Sciatic nerve (tissue), 2 donors: ENCODE results near the gene SPEM2. TPM values are rescaled to one million over a fixed set of nuclear protein-coding genes. Genes with fewer than 3 reads are reported as not detected.

Experiments used
- ATAC-seq: fragments of 200-7000 bp; cut with Tn5 transposase; one replicate; pipeline ENCODE4 v1.9.1; 2020; ENCODE audit warnings: mild to moderate bottlenecking, moderate library complexity
- DNase-seq: peaks from one replicate; pipeline ENCODE4 v3.0.0-alpha.2; 2020; ENCODE audit warnings: low spot score
- intact Hi-C: fragments of 100-400 bp; cut with DNase I; formaldehyde crosslinking; loops from one replicate; pipeline ENCODE4 v1.14.2; 2022
- total RNA-seq: library from RNA; stranded (reverse); fragmentation: NEBNext Ultra II Directional; extraction: Animal tissue kit (Norgen Biotek cat#: 25700); gene quantifications from one replicate; pipeline ENCODE4 v1.2.1, GENCODE V29; 2021
- donor health status: DM: no; HTN: no; CAD: no.
- donor health status: DM: no; HTN: no; CAD: no.

SPEM2 gene
- total RNA-seq, 1 donor from 2014 or later, result not detected

DNA sequence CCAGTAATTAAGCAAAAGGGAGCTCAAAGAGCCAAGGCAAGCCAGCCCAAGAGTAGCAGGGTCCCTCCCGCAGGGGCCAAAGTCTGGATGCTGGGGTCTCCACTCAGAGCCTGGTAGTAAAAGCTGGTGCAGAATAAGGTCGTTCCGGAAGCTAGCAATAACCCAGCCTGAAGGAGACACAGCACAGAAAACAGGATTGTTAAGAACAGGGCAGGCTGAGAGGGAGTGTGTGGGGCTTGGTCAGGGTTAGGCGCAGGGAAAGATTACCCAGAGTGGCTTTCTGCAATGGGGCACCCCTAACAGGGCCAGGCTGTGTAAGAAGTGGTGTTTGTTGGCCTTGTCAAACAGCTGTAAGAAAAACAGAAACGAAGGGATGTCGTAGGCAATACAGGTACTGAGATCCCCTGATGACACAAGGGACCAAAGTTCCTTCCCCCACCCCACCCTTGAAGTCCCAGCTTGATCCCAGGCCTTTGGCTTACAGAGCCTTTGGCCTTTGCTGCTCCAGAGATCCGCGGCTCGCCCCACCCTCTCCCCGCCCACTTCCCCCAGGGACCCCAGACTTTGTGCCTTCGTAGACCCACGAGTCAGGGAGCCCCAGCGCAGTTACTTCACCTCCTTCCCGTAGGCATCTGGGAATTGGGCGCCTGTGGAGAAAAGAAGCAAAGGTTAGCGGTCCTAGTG is 22.2 kb upstream of the SPEM2 start:
- peak; percentile 84 for DNase-seq
- peak; percentile 27 for ATAC-seq
- intact Hi-C loops, result no loop called here

DNA sequence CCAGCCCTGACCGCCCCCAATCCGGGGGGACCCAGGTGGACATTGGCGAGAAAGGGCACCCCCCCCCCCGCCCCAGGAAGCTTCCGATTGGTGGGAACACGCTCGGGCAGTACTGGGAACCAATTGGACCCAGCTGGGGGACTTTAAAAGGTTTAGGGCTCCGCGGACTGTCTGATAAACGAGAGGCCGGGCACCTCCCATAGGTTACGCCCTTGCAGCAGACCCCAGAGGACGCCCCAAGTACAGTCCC is 21.8 kb upstream of the SPEM2 start:
- peak; percentile 66 for ATAC-seq
- DNase-seq, result no peak
- intact Hi-C loops, result no loop called here

DNA sequence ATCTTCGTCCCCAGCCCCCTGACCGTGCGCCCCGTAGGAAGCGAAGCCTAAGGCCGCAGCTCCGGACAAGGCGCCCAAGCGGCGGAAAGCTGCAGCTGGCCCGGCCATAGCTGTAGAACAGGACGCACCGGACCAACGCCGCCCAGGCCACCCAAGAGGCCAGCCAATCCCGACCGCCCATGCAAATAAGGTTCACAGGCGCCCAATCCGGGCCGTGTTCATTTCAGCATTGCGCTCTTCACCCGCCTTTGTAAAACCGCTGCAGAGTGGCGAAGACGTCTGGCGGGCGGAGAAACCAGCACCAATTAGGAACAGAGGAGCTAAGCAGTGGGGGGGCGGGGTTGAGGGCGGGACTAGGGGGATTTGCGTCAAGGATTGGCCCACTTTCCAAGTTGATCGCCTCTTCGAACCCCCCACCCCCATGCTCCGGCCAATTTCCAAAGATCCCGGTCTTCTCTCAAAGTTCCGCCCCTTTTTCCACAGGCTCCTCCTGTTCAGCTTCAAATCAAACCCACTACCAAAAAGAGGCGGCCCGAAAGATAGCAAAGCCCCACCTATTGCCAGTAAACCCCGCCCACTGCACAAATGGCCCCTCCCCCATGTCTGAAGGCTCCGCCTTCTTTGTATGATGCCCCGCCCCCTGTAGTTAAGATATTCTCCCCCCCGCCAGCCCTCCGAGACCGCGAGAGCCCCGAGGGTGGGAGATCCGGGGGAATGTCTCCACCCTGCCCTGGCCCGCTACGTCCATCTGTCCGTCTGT is 21.3 kb upstream of the SPEM2 start, which contains the start of gene TMEM256:
Gene TMEM256, minus strand, starts transcription at position 121 of the 760 bp plus-strand sequence. Its CDS starts 13 bp downstream, at position 108.
- peak; percentile 94 for ATAC-seq
- peak; percentile 98 for DNase-seq
- intact Hi-C loops, result no loop called here

DNA sequence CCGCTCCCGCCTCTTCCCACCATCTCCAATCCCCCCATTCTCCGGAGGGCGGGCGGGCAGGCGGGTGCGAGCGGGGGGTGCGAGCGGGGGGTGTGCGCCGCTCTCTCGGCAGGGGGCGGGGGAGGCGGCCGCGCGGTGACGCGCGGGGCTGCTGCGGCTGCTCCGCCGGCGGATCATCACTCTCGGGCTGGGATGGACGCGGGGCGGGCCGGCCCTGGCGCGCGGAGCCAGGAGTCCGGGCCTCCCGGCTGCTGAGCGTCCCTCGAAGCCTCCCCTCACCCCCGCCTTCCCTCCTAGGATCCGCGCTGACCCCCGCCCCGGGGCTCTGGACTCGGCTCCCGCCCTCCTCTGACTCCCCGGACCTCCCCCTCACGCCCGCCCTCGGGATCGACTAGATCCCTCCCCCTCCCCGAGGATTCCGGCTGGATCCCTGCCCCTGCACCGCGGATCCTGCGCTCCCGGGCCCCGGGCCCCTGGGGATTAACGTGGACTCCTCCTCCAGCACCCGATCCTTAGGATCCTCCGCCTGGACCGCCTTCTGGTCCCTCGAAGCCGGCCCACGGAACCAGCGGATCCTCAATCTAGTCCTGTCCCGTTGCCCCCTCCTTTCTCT is 20.6 kb upstream of the SPEM2 start:
- peak; percentile 90 for DNase-seq
- intact Hi-C loops, result no loop called here
- peak; percentile 55 for ATAC-seq

DNA sequence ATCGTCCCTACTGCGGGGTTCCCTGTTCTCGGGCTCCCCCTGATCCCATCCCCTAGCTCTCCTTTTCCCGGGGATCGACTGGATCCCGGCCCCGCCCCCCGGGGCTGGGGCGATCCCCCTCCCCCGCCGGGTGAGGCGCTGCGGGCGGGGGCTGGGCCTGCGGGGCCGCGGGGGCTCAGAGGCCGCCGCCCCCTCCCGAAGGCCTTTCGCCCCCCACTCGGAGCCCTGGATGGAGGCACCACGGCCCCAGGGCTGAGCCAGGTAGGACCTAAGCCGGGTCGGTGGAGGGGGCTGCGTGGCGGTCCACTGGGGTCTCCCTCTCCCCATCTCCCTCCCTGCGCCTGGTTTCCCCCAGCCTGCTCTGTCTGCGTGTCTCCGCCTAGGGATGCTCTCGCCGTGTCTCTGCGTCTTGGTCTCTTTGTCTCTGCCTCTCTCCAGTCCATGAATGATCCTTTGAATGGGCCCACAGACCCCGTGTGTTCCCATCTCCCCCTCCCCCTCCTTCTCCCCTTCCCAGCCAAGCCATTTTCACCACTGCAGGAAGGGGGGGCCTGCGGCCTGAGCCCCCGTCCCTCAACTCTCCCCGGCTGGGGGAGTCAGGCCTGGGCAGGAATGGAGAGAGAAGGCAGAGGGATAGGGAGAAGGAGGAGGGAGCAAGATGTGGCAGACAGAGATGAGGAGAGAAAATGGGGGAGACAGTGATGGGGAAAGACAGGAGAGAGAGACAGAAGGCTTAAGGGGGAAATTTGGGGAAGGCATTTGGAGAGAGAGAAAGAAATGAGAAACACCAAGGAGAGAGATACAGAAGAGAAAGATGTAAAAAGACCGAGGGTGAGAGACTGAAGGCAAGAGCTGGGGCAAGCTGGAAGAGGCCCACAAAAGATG is 19.8 kb upstream of the SPEM2 start:
- no peak for ATAC-seq
- DNase-seq, result peak; percentile 69
- intact Hi-C loops, result no loop called here

DNA sequence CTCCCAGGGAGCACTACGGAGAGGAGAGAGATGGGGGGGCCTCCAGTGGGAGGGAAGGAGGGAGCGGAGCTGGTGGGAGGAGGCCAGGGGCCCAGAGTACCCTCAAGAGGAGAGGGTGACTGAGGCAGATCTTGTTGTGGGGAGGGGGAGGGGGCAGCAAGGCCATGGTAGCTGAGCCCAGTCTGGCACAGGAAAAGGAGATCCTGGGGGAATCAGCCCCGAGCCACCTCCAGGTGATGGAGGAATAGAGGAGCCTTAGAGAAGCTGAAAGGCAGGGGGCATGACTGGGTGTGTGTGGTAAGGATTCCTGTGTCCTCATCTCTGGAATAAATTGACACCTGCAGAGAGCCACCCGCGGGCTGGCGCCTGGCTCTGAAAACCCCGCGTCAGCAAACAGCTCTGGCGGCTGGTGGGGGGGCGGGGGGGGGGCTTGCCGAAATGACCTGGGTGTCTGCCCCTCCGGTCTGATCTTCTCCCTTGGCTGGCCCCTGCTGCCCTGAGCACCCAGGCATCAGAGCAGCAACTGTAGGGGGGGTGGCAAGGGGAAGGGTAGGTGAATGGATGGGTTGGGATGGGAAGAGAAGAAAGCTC is 19.1 kb upstream of the SPEM2 start:
- ATAC-seq, result no peak
- DNase-seq, result no peak
- intact Hi-C loops, result no loop called here

DNA sequence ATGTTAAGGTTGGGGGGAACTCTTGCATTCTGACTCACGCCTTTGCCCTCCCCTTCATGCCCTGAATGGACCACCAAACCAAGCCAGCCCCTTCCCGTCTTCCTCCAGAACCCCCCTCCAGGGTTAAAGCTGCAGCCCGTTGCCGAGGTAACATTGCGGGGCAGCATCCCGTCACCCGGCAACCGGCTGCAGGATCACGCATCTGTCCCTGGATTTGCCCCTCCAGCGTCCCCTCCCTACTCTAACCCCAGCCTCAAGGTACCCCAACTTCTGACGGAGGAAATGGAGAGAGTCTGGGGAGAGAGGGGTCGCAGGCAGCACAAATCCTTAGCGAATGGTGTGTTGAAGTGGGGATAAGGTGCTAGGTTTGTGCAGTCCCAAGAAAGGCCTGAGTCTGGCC is 18.3 kb upstream of the SPEM2 start:
- DNase-seq, result no peak
- ATAC-seq, result no peak
- intact Hi-C loops, result no loop called here

DNA sequence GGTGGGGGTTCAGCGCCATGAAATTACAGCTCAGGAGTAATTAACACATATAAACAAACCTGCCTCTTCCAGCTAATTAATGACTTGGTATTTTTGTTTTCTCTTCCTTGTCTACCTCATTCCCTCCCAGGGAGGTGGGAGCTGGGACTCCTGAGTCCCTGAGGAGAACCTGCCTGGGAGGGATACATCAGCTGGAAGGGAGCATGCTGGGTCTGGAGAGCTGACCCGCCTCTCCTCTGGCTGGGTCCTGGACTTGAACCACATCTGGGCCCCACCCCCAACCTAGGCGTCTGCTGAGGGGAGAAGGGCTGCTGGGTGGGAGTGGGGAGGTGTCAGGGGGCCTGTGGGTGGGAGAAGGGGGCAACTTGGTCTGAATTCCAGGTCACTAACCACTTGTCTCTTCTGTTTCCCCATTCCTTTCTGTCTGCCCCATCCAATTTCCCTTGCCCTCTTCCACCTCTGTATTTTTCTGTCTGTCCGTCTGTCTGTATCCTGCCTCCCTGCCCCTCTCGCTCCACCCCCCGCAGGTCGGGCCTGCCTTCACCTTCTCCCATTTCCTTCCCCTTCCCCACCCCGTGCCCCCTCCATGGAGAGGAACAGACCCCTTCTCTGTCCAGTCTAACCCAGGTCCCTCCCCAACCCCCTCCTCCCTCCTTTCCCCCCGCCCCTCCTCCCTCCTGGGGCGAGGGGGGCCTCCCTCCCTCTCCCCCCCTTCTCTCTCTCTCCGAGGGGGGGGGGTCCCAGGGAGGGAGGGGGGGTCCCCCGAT is 17.7 kb upstream of the SPEM2 start, which contains the start of gene NLGN2:
Gene NLGN2, plus strand, starts transcription at position 361 of the 767 bp plus-strand sequence. CDS start 411 bp downstream, outside the sequence.
- intact Hi-C loops, result no loop called here
- DNase-seq, result no peak
- no peak for ATAC-seq

DNA sequence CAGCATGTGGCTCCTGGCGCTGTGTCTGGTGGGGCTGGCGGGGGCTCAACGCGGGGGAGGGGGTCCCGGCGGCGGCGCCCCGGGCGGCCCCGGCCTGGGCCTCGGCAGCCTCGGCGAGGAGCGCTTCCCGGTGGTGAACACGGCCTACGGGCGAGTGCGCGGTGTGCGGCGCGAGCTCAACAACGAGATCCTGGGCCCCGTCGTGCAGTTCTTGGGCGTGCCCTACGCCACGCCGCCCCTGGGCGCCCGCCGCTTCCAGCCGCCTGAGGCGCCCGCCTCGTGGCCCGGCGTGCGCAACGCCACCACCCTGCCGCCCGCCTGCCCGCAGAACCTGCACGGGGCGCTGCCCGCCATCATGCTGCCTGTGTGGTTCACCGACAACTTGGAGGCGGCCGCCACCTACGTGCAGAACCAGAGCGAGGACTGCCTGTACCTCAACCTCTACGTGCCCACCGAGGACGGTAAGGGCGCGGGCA is 17.1 kb upstream of the SPEM2 start:
- DNase-seq (no peak), ATAC-seq (no peak)
- intact Hi-C loops, result no loop called here

DNA sequence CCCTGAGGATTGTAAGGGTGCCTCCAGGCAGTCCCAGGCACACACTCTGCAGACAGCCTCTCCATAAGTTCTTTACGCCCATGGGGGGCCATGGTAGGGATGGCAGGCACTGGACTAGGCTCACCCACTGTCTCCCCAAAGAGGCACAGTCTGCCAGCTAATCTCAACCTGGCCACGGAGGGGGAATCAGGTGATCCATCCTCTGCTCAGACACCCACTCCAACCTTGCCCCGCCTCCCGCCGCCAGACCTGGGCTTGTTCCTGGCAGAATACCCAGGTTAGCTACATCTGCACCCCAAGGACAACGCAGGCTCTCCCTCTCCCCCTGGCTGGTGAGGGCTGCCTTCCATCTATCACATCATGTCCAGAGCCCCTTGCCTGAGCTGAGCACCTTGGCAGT is 16.6 kb upstream of the SPEM2 start:
- ATAC-seq (no peak), DNase-seq (no peak)
- intact Hi-C loops, result no loop called here

DNA sequence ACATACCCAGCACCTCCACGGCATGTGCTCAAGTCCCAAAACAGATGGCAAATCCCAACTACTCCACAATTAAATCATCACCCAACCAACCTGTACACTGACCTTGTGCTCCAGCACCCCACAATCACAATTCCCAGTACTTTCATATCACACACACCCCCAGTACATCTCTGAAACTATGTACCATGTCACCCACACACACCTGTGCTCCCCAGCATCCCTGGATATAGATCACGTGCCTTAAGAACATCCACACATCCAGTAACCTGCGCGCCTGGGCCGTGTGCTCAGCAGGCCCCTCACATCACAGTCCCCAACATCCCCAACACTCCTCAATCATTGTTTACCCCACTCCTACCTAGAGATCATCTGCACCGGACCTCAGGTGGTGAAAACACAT is 15.7 kb upstream of the SPEM2 start:
- intact Hi-C loops, result no loop called here
- ATAC-seq, result no peak
- no peak for DNase-seq

DNA sequence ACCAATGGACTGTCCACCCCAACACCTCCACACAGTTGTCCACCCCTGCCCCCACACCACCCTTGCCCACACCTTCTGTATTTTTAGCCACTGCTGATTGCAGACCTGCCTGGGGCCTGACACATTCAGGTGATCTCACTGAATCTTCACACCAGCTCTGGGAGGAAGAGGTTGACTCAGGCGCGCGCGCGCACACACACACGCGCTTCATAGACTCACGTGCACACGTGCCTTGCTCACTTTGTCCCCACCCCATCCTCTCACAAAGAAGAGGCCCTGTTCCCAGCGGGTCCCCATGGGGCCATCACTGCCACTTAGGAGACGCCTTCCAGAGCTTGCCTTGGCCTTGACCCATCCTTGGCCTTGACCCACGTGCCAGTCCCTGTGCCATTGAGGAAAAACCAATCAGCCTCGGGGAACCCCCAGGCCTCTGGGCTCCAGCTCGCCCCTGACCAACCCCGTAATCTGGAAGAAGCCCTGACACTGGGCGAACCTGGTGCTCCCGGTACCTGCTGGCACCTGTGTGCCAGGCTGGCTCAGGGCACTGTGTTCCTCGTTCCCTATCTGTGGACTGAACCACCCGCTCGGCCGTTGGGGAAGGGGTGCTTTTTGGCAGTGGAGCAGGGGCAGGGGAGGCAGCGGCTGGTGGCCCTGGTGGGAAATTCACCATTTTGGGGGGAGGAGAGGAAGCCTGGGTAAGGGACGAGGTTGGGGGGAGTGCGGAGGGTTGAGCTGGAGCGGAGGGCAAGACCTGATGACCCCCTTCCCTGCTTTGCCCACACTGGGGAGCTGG is 14.6 kb upstream of the SPEM2 start:
- no peak for ATAC-seq
- no peak for DNase-seq
- intact Hi-C loops, result no loop called here

DNA sequence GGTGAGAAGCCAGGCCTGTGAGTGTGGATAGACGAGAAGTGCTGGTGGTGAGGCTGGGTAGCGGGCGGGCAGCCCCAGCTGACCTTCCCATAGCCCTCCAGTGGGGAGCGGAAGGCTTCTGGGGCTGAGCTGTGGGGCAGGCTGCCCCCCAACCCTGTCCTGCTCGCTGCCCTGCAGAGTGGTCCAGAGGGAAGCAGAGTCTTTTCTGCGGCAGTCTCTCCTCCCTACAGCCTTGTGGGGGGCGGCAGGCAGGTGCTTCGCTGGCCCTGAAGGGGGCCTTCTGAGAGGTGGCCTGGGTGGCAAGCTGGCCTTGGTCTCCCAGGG is 14.0 kb upstream of the SPEM2 start:
- intact Hi-C loops, result no loop called here
- no peak for ATAC-seq
- no peak for DNase-seq

DNA sequence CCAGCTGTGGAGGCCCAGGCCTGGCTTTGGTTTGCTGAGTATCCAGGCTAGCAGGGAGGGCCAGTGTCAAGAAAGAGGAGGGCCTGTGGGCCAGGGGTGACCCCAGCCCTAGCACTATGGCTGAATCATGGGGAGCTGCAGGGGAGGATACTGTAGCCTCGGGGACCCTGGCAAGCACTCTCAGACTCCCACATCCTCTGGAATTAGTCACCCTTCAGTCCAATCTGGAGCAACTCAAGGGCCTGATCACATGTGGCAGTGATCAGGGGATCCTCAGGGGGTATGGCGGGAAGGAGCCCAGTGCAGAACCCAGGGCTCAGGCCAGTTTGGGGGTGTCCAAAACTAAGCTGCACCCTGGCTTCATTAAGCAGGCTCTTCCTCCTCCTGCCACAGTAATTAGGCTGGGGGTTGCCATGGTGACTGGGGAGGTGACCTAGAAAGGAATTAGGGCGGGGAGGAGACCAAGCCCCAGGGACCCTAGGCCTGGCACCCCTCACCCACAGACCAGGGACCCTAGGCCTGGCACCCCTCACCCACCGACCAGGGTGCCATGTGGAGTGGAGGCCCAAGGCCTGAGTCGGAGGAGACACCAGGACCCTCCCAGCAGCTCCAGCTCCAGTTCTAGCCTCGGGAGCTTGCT is 11.9 kb upstream of the SPEM2 start:
- intact Hi-C loops, result no loop called here
- ATAC-seq, result peak; percentile 39
- DNase-seq, result no peak

DNA sequence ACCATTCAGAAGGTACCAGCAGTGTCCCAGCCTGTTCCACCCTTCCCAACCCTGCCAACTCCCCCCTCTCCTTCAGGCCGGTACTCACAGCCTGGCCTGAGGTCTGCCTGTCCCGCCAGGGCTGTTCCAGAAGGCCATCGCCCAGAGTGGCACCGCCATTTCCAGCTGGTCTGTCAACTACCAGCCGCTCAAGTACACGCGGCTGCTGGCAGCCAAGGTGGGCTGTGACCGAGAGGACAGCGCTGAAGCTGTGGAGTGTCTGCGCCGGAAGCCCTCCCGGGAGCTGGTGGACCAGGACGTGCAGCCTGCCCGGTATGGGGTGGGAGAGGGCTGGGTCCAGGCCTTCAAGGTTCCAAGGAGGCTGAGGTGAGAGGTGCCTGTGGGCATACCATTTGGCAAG is 10.6 kb upstream of the SPEM2 start:
- ATAC-seq (no peak), DNase-seq (no peak)
- intact Hi-C loops, result no loop called here

DNA sequence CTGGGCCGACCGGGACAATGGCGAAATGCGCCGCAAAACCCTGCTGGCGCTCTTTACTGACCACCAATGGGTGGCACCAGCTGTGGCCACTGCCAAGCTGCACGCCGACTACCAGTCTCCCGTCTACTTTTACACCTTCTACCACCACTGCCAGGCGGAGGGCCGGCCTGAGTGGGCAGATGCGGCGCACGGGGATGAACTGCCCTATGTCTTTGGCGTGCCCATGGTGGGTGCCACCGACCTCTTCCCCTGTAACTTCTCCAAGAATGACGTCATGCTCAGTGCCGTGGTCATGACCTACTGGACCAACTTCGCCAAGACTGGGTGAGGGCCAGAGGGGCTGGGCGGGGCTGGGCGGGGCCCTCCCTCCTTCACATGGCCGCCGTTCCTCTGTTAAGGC is 9.6 kb upstream of the SPEM2 start:
- intact Hi-C loops, result no loop called here
- no peak for DNase-seq

DNA sequence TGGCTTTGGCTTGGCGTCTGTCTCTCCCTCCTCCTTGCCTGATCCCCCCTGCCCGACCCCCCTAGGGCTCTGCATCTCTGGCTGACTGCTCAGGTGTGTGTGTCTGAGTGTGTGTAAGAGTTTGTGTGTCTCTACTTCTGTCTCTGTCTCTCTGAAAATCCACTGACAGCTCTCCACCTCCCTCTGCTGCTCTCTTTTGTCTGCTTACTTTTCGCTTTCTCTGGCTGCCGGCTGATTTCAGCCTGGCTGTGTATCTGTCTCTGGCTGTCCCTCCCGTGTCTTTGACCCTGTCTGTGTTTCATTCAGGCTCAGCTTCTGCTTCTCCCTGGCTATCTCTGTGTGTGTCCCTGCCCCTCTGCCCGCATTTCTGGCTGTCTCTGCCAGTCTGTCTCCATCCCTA is 9.1 kb upstream of the SPEM2 start:
- intact Hi-C loops, result no loop called here
- DNase-seq (no peak), ATAC-seq (no peak)

More for the DNA sequence above, 9.6 kb upstream of the SPEM2 start:
- no peak for ATAC-seq
